ENCODE data around the gene TRAPPC3. TPM values are rescaled to one million over a fixed set of nuclear protein-coding genes. Genes with fewer than 3 reads are reported as not detected.

The TRAPPC3 gene
- total RNA-seq, 1 donor from 2014 or later: 50.7 TPM

- peaks cover 18% of the 10 kb centered on the region for H3K27me3 Mint-ChIP-seq (ENCODE audit: unreplicated experiment)
- H3K4me1 Mint-ChIP-seq (ENCODE audit: unreplicated experiment): peaks cover 43% of the 10 kb centered on the region
- H3K9me3 Mint-ChIP-seq (ENCODE audit: unreplicated experiment): no peaks in the 10 kb centered on the region
- no peak for DNase-seq (ENCODE audit: low spot score)
- peak overlapping the region; percentile 81 for H3K27ac Mint-ChIP-seq (ENCODE audit: unreplicated experiment)
- peak overlapping the region; percentile 76 for H3K4me3 Mint-ChIP-seq (ENCODE audit: unreplicated experiment)
- H3K36me3 Mint-ChIP-seq (ENCODE audit: low read depth, unreplicated experiment): peaks cover 21% of the 10 kb centered on the region
- TF ChIP-seq CTCF (IDR thresholded peaks at IDR 0.05; ENCODE audit: unreplicated experiment): no peak
Observed at GRCh38 chr1:36154765-36155407, 5.6 kb upstream of the TRAPPC3 start.

- no peak for DNase-seq (ENCODE audit: low spot score)
- Mint-ChIP-seq H3K9me3 (ENCODE audit: unreplicated experiment) (no peaks in the 10 kb centered on the region), H3K27me3 (ENCODE audit: unreplicated experiment) (peaks cover 19% of the 10 kb centered on the region), H3K4me1 (ENCODE audit: unreplicated experiment) (peaks cover 43% of the 10 kb centered on the region), H3K27ac (ENCODE audit: unreplicated experiment) (peak overlapping the region; percentile 81), H3K36me3 (ENCODE audit: low read depth, unreplicated experiment) (peaks cover 21% of the 10 kb centered on the region), H3K4me3 (ENCODE audit: unreplicated experiment) (peak overlapping the region; percentile 76)
- no peak for TF ChIP-seq CTCF (IDR thresholded peaks at IDR 0.05; ENCODE audit: unreplicated experiment)
Observed at GRCh38 chr1:36154335-36154734, 5.0 kb upstream of the TRAPPC3 start.

GRCh38 chr1:36153476-36153875 lies 4.2 kb upstream of the TRAPPC3 start:
- Mint-ChIP-seq H3K27me3 (ENCODE audit: unreplicated experiment) (peaks cover 16% of the 10 kb centered on the region), H3K36me3 (ENCODE audit: low read depth, unreplicated experiment) (peaks cover 18% of the 10 kb centered on the region), H3K27ac (ENCODE audit: unreplicated experiment) (no peak overlapping the region), H3K4me3 (ENCODE audit: unreplicated experiment) (no peak overlapping the region), H3K4me1 (ENCODE audit: unreplicated experiment) (peaks cover 39% of the 10 kb centered on the region), H3K9me3 (ENCODE audit: unreplicated experiment) (no peaks in the 10 kb centered on the region)
- TF ChIP-seq CTCF (IDR thresholded peaks at IDR 0.05; ENCODE audit: unreplicated experiment): no peak
- no peak for DNase-seq (ENCODE audit: low spot score)

GRCh38 chr1:36151845-36152203 lies 2.5 kb upstream of the TRAPPC3 start:
- Mint-ChIP-seq H3K27ac (ENCODE audit: unreplicated experiment) (peak overlapping the region; percentile 36), H3K27me3 (ENCODE audit: unreplicated experiment) (peaks cover 15% of the 10 kb centered on the region), H3K36me3 (ENCODE audit: low read depth, unreplicated experiment) (peaks cover 11% of the 10 kb centered on the region), H3K4me1 (ENCODE audit: unreplicated experiment) (peaks cover 31% of the 10 kb centered on the region), H3K4me3 (ENCODE audit: unreplicated experiment) (no peak overlapping the region), H3K9me3 (ENCODE audit: unreplicated experiment) (no peaks in the 10 kb centered on the region)
- DNase-seq (ENCODE audit: low spot score): no peak
- no peak for TF ChIP-seq CTCF (IDR thresholded peaks at IDR 0.05; ENCODE audit: unreplicated experiment)

- Mint-ChIP-seq H3K27me3 (ENCODE audit: unreplicated experiment) (peaks cover 15% of the 10 kb centered on the region), H3K4me1 (ENCODE audit: unreplicated experiment) (peaks cover 31% of the 10 kb centered on the region), H3K9me3 (ENCODE audit: unreplicated experiment) (no peaks in the 10 kb centered on the region), H3K36me3 (ENCODE audit: low read depth, unreplicated experiment) (peaks cover 11% of the 10 kb centered on the region), H3K4me3 (ENCODE audit: unreplicated experiment) (no peak overlapping the region), H3K27ac (ENCODE audit: unreplicated experiment) (peak overlapping the region; percentile 64)
- no peak for TF ChIP-seq CTCF (IDR thresholded peaks at IDR 0.05; ENCODE audit: unreplicated experiment)
- no peak for DNase-seq (ENCODE audit: low spot score)
Observed at GRCh38 chr1:36151134-36151844, 2.0 kb upstream of the TRAPPC3 start.
